Islet precursor cell (in vitro differentiated cells): ENCODE data around the gene AIRE.

ENCODE experiments used
- DNase-seq: peaks from one replicate; pipeline ENCODE4 v3.0.0-alpha.2; 2018

AIRE gene

GRCh38 chr21:44292812-44293195, 7.1 kb downstream of the AIRE start:
- DNase-seq: no peak

DNA sequence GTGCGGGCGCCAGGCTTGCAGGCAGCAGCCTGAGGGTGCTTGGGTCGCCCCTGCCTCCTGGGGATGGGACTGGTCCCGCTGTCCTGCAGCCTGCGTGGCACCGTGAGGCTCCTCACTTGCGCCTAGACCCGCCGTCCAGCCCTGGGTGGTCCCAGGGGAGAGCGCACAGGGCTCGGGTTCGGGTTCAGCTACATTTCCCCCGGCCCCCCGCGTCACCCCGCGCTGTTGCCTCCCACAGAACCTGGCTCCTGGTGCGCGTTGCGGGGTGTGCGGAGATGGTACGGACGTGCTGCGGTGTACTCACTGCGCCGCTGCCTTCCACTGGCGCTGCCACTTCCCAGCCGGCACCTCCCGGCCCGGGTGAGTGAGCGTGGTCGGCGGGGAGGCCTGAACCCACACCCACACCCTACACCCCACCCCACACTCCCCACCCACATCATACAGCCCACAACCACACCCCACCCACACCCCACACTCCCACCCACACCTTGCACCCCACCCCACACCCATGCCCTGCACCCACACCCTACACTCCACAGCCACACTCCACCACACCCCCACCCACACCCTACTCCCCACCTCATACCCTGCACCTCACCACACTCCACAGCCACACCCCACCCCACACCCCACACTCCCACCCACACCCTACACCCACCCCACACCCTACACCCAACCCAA, 8.0 kb downstream of the AIRE start:
- DNase-seq: no peak

GRCh38 chr21:44294391-44295162, 8.9 kb downstream of the AIRE start:
- no peak for DNase-seq

GRCh38 chr21:44295163-44295573, 9.5 kb downstream of the AIRE start:
- no peak for DNase-seq

- no peak for DNase-seq
Measured at GRCh38 chr21:44295646-44296045, 10.0 kb downstream of the AIRE start.

DNA sequence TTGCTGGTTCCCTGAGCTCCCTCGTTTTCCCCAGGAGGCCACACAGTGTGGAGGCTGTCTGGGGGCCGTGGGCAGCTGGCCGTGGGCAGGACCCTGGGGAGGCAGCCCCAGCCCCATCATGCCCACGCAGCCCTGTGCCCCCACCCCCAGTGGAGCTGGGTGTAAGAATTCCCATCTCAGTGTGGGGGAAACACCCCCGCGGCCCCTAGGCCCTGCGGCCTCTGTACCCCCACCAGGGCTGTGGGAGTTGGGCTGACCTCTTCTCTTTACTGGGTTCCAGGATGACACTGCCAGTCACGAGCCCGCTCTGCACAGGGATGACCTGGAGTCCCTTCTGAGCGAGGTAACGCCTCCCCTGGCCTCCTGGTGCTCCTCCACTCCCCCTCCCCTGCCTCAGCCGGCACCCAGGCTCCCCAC, 10.4 kb downstream of the AIRE start:
- DNase-seq: no peak

DNA sequence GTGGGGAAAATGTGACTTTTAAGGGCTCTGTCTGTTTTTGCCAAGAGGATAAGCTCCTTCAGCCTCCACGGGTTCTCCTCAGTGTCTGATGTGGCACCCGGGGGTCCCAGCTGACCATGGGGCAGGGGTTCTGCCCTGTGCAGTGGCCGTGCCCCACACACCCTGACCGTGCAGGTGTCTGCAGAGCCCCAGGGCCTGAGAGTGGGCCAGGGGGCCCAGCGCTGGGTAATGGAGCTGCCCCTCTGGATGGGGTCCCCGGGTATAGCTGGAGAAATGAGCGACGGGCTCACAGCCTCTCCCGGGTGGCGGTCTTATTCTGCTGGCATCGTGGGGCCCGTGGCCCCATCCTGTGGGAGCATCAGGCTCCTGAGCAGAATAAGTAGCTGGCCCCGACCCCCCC, 11.2 kb downstream of the AIRE start:
- no peak for DNase-seq

GRCh38 chr21:44297525-44298290, 12.0 kb downstream of the AIRE start:
- peak; percentile 93 for DNase-seq

DNA sequence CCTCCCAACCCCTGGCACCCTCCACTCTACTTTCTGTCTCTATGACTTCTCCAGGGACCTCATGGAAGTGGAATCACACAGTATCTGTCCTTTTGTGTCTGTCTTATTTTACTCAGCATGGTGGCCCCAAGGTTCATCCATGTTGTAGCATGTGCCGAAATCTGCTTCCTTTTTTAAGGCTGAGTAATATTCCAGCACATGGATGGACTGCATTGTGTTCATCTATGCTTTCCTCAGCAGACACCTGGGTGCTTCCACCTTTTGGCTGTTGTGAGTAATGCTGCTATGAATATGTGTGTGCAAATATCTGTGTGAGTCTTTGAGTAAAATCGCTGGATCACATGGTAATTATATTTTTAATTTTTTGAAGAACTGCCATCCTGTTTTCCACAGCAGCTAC, 12.6 kb downstream of the AIRE start:
- DNase-seq: no peak

DNA sequence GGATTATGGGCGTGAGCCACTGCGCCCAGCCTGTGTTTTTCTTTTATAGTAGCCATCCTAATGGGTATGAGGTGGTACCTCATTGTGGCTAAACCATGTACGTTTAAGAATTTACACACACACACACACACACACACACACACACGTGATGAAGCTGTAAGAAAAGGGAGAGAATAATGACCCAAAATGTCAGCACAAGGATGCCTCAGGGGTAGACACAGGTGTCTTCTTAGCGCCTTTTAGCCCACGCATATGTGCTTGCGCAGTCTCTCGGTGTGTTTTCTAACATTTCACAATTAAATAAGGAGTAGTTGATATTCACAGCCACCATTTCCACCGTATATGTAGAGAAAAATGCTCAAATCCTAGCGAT, 13.4 kb downstream of the AIRE start:
- no peak for DNase-seq

DNA sequence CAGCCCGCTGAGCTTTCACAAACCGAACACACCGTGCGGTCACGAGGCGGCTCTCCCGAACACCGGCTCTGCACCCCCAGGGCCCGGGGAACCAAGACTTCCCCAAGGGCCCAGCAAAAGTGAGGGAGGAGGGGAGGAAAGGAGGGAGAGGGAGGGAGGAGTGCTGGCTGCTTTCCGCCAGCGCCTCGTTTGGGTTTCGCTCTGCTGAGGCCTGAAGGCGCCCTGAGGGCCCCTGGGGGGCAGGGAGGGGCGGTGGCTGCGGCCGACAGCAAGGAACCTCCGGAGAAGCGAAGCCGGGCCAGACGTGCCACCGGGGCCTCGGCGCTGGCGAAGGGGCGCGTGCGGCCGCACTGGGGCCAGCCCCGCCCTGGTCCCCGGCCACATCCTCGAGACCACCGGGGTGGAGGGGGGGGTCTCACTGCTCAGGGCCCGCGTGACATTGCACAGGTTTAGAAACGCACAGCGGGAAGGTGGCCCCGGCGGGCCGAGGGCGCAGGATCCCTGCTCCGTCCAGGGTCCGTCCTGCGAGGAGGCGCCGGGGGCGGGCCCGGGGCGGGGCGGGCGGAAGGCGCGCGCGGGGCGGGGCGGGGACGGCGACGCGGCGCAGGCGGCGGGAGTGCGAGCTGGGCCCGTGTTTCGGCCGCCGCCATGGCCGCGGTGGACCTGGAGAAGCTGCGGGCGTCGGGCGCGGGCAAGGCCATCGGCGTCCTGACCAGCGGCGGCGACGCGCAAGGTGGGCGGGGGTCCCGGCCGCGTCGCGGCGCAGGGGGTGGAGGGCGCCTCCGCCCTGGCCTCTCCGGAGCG, 14.0 kb downstream of the AIRE start, which contains the start of gene PFKL:
TSS of gene PFKL (plus strand) at position 596 of the 804 bp plus-strand sequence. CDS start at position 649, 53 bp downstream.
- peak; percentile 75 for DNase-seq

DNA sequence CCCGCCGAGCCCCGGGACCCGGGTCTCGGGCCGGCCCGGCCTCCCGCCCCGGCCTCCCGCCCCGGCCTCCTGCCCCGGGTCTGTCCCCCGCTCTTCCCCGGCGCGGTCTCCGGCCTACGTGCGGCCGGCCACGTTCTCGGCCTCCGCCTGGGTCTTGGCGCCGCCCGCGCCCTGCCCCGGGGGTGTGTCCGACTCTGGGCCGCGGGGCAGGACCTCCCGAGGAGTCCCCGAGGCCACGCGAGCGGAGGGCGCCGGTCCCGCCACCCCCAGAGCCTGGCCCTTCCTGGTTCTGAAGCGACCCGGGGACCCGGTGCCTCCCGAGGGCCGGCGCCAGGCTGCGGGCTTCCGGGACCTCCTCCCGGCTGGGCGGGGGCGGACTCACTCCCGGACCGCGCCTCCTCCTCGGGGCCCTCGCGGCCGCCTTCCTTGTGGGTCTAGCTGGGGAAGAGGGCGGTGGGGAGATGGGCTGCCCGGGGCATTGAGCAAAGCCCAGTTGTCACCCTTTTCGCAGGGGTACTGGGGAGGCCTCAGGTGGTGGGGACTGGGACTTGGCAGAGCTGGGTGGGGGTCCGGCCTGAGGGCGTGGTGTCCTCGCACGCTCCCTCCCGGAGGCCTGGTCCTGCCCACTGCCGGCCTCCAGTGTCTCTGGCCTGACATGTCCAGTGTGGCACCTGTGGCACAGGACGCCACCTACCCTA, 14.7 kb downstream of the AIRE start:
- peak; percentile 76 for DNase-seq

DNA sequence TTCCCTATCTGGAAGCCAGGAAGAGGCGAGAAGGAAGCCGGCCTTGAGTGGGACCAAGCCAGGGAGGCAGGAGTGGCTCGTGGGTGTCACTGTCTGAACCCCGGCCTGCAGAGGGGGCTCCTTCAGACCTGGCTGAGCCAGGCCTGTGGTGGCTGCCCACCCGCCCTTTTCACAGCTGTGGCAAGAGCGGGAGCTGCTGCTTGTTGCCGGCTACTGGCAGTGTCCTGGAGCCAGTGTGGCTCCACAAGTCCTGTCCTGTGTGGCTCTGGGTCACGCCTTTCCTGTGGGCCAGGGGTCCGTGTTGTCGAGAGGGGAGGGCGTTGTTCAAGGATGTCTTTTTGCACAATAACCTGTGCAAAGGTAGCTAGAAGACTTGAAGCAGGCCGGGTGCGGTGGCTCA, 15.5 kb downstream of the AIRE start:
- DNase-seq: no peak

DNA sequence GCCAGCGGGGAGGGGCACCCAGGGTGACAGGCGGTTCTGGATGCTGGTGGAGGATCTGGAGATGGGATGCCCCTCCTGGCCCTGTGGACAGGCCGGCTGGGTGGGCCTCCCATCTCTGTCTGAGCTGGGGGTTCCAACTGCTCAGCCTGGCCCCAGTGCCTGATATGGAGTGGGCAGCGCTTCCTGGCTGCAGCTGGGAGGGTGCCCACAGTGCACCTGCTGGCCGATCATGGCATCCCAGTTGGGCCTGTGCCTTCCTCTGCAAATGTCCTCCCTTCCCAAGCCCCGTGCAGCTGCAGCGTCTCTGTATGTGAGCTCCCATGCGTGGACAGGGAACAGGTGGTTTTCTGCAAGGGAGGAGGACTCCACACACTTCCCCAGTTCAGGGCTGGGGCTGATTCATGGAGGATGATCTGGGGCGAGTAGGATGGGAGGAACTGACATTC, 16.3 kb downstream of the AIRE start:
- DNase-seq: no peak

GRCh38 chr21:44302573-44303401, 17.1 kb downstream of the AIRE start:
- DNase-seq: peak; percentile 75

DNA sequence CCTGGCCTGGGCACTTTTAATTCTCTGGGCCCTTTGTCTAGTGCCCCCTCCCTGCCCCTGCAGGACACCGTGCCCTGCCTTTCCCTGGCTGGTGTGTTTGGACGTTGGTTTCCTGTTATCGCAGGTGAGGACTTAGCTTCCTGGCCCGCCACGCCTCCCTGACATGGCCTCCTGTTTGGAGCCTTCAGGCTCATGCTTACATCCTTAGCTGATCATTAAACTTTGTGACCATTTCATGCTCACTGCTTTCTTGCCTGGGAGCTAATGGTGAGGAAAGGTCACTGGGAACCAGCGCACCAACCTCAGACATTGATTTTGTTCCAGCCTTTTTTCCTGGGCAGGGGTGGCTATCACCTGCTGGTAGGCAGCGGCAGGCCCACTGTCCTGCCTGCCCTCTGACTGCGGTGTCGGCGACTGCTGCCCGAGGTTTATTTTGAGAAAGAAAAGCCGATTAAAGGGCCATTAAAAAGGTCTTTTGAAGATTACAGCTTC, 17.9 kb downstream of the AIRE start:
- no peak for DNase-seq

- no peak for DNase-seq
Measured at GRCh38 chr21:44304011-44304616, 18.4 kb downstream of the AIRE start.

- DNase-seq: peak; percentile 77
Measured at GRCh38 chr21:44304877-44305293, 19.2 kb downstream of the AIRE start.

- DNase-seq: no peak
Measured at GRCh38 chr21:44305691-44306090, 20.0 kb downstream of the AIRE start.

DNA sequence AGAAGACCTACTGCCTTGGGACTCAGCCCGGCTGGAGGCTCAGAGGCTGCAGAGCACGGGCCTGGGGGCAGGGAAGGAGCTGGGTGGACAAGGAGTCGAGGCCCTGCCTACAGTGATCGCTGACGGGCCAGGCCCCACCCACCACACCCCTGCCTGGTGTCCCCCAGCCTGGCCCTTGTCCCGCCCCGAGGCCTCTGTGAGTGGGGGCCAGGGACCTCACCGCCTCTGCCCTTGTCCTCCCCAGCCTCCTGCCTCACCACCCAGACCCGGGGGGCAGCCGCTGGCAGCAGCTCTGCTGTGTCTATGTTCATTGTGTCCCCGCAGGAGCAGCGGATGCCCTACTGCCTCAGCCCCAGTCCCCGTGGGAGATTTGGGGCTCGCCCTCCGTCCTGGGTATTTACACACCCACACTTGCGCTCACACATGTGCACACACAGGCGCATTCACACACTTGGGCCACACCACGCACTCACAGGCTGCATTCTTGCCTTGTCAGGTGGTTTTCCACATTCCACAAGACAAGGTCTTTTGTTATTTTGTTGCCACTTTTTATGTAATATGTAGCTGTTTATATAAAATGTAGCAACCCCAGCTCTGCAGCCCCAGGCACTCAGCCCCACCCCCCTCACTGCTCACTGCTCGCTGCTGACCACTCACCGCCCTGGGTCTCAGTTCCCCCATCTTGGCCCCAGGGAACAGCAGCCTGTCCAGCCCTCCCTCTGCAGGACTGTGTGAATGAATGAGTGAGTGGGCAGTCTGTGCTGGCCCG, 21.4 kb downstream of the AIRE start:
- no peak for DNase-seq
